GM10248 (cell line): ENCODE measurements around the gene CACNA2D3.

Experiments used
- CTCF ChIA-PET: fragments of 300-600 bp; sonication (Branson Sonifier 250); formaldehyde crosslinking; extraction: SDS; loops from one replicate; lab custom pipeline; 2021; ENCODE audit warnings: antibody characterized with exemption; lab: Yijun Ruan, JAX
- POLR2A ChIA-PET: fragments of 350-650 bp; sonication (Branson Sonifier 250); formaldehyde crosslinking; extraction: SDS; loops from one replicate; lab custom pipeline; 2020; ENCODE audit warnings: antibody characterized with exemption; lab: Yijun Ruan, JAX
- DNase-seq: peaks from one replicate; pipeline ENCODE4 v3.0.0; 2012; ENCODE audit errors: extremely low spot score
- CTCF ChIP-seq: IDR thresholded peaks from 2 replicates; pipeline ENCODE4 v1.5.1; 2012; ENCODE audit warnings: mild to moderate bottlenecking, low read depth; ENCODE audit errors: extremely low read depth, missing control alignments, control extremely low read depth

CACNA2D3 gene

GRCh38 chr3:54573858-54574257 lies 451.5 kb downstream of the CACNA2D3 start:
- no peak for TF ChIP-seq CTCF
- CTCF ChIA-PET: no interaction called here

GRCh38 chr3:54574906-54575617 lies 452.7 kb downstream of the CACNA2D3 start:
- DNase-seq: no peak
- ChIA-PET CTCF (no interaction called here), POLR2A (no interaction called here)
- TF ChIP-seq CTCF: no peak

More at GRCh38 chr3:54573858-54574257, 451.5 kb downstream of the CACNA2D3 start:
- no peak for DNase-seq
- POLR2A ChIA-PET: no interaction called here

- no peak for TF ChIP-seq CTCF
- CTCF ChIA-PET: no interaction called here
Observed at GRCh38 chr3:54575618-54575960, 453.2 kb downstream of the CACNA2D3 start.

GRCh38 chr3:54577313-54577712 lies 455.0 kb downstream of the CACNA2D3 start:
- DNase-seq: no peak
- POLR2A ChIA-PET: no interaction called here
- no peak for TF ChIP-seq CTCF
- CTCF ChIA-PET: no interaction called here

More at GRCh38 chr3:54575618-54575960, 453.2 kb downstream of the CACNA2D3 start:
- POLR2A ChIA-PET: no interaction called here
- no peak for DNase-seq

- TF ChIP-seq CTCF: no peak
- CTCF ChIA-PET: no interaction called here
- POLR2A ChIA-PET: no interaction called here
- DNase-seq: no peak
Observed at GRCh38 chr3:54578417-54578816, 456.1 kb downstream of the CACNA2D3 start.

GRCh38 chr3:54580453-54580852 lies 458.1 kb downstream of the CACNA2D3 start:
- ChIA-PET POLR2A (no interaction called here), CTCF (no interaction called here)
- DNase-seq: no peak
- no peak for TF ChIP-seq CTCF
